ENCODE data around the gene AGAP1. TPM values are rescaled to one million over a fixed set of nuclear protein-coding genes. Genes with fewer than 3 reads are reported as not detected.
A peak's percentile ranks its signal among the peaks of the same experiment; 100 is the strongest.
"Not testable (repeated sequence)": the region's sequence is repeated elsewhere in the genome, so short reads cannot be mapped to it uniquely, and the experiment has no call there.

Gene AGAP1
- total RNA-seq, 1 donor from 2014 or later, result 46.3 TPM

DNA sequence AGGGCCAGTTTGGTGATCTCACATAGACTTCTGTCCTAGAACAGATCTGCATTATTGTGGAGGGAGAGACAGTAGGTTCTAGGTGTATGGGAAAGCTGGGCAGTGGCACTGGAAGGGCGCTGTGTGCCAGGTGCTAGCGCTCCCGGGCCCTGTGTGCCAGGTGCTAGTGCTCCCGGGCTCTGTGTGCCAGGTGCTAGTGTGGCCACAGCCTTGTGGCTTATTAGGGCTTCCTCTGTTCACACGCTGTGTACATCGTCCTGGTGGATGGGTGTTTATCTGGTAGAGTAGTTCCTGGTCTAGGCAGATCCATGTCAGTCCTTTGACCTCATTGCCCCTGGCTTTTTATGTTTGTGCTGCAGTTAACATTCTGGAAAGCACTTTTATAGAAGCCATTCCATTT is 263.4 kb downstream of the AGAP1 start:
- Mint-ChIP-seq H3K9me3 (no peaks in the 10 kb centered on the region), H3K36me3 (peaks cover 11% of the 10 kb centered on the region), H3K27me3 (no peaks in the 10 kb centered on the region), H3K4me3 (no peak overlapping the region), H3K27ac (no peak overlapping the region), H3K4me1 (ENCODE audit: unreplicated experiment) (peaks cover 23% of the 10 kb centered on the region)
- no peak for DNase-seq (ENCODE audit: extremely low spot score, unreplicated experiment)
- TF ChIP-seq, protein P1, sequence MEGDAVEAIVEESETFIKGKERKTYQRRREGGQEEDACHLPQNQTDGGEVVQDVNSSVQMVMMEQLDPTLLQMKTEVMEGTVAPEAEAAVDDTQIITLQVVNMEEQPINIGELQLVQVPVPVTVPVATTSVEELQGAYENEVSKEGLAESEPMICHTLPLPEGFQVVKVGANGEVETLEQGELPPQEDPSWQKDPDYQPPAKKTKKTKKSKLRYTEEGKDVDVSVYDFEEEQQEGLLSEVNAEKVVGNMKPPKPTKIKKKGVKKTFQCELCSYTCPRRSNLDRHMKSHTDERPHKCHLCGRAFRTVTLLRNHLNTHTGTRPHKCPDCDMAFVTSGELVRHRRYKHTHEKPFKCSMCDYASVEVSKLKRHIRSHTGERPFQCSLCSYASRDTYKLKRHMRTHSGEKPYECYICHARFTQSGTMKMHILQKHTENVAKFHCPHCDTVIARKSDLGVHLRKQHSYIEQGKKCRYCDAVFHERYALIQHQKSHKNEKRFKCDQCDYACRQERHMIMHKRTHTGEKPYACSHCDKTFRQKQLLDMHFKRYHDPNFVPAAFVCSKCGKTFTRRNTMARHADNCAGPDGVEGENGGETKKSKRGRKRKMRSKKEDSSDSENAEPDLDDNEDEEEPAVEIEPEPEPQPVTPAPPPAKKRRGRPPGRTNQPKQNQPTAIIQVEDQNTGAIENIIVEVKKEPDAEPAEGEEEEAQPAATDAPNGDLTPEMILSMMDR (conservative IDR thresholded peaks at IDR 0.05), result no peak

DNA sequence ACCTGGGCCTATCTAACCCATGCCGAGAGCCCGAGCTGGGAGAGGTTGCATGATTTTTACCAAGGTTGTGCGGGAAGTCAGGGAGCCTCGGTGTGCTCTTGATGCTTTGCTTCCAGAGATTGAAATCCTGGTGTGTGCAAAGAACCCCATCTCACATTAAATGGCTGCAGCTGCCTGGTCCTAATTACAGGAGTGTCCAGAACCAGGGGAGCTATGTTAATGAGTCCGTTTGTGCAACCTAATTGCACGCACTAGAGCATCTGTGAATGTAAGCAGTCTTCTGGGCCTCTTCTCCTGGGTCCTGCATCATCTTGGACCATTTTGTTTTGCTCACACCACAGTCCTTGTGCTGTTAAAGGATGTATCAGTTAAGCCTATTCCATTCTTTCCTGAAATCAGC is 263.8 kb downstream of the AGAP1 start:
- H3K9me3 Mint-ChIP-seq, result no peaks in the 10 kb centered on the region
- TF ChIP-seq, protein P1 (conservative IDR thresholded peaks at IDR 0.05), result no peak
- peaks cover 23% of the 10 kb centered on the region for H3K4me1 Mint-ChIP-seq (ENCODE audit: unreplicated experiment)
- H3K4me3 Mint-ChIP-seq, result no peak overlapping the region
- H3K36me3 Mint-ChIP-seq, result peaks cover 11% of the 10 kb centered on the region
- no peaks in the 10 kb centered on the region for H3K27me3 Mint-ChIP-seq
- no peak for DNase-seq (ENCODE audit: extremely low spot score, unreplicated experiment)
- no peak overlapping the region for H3K27ac Mint-ChIP-seq

DNA sequence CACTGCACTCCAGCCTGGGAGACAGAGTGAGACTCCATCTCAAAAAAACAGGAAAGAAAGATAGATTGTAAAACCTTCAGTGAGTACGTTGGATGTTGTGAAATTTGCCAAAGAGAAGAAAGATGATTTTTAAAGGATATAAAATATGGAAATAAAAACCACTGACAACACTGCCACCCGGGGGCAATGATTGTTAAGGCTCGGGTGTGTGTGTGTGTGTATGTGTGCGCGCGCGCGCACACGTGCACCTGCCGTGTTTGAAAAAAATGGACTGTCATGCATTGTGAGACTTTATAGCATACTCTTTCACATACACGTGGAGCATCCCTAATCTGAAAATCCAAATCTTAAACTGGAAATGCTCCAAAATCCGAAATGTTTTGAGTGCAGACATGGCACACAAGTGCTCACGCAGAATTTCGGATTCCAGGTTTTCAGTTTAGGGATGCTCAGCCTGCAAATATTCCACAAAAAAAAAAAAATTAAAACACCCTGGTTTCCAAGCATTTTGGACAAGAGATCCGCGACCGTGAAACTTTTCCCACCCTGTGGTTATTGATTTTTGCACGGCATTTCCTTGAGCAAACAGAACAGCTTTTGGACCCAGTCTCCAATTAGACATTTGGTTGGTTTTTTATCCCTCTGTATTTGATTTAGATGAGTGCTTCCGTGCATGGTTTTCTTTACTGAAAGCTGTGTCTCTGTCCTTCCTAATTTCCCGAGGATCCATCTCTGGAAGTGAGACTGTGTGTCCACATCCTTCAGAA is 269.2 kb downstream of the AGAP1 start:
- Mint-ChIP-seq H3K4me3 (no peak overlapping the region), H3K9me3 (no peaks in the 10 kb centered on the region), H3K27ac (no peak overlapping the region), H3K27me3 (no peaks in the 10 kb centered on the region), H3K36me3 (peaks cover 7% of the 10 kb centered on the region), H3K4me1 (ENCODE audit: unreplicated experiment) (peaks cover 5% of the 10 kb centered on the region)
- DNase-seq (ENCODE audit: extremely low spot score, unreplicated experiment), result no peak
- TF ChIP-seq, protein P1 (conservative IDR thresholded peaks at IDR 0.05), result peak; percentile 22

DNA sequence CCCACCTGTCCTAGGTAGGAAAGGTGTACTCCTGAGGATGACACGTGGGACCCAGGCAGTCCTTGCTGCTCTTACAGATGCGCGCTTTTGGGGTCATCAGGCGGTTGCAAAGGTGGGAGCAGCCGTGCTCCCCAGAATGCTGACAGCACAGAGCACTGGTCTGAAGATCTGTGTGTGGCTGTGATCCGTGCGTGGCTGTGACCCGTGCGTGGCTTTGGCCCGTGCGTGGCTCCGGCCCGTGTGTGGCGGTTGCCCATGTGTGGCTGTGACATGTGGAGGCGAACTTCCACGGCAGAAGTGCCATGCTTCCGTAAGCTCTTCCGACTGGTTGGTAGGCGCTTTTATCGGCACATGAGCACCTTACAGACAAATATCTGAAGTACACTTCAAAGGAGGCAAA is 270.0 kb downstream of the AGAP1 start:
- peaks cover 5% of the 10 kb centered on the region for H3K4me1 Mint-ChIP-seq (ENCODE audit: unreplicated experiment)
- H3K9me3 Mint-ChIP-seq, result no peaks in the 10 kb centered on the region
- no peak overlapping the region for H3K4me3 Mint-ChIP-seq
- no peak for DNase-seq (ENCODE audit: extremely low spot score, unreplicated experiment)
- no peaks in the 10 kb centered on the region for H3K27me3 Mint-ChIP-seq
- H3K36me3 Mint-ChIP-seq, result peaks cover 6% of the 10 kb centered on the region
- H3K27ac Mint-ChIP-seq, result no peak overlapping the region
- TF ChIP-seq, protein P1 (conservative IDR thresholded peaks at IDR 0.05), result no peak

DNA sequence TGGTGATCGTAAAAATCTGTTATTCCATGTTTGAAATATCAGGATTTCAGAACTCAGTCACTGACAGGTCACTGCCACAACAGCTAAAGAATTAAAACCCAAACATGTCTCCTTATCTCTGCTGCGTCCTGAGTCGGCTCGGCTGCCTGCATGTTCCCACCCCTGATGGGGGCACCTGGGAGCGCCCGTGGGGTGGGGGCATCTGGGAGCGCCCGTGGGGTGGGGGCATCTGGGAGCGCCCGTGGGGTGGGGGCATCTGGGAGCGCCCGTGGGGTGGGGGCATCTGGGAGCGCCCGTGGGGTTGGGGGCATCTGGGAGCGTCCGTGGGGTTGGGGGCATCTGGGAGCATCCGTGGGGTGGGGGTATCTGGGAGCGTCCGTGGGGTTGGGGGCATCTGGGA is 270.6 kb downstream of the AGAP1 start:
- not testable (repeated sequence) for H3K36me3 Mint-ChIP-seq; H3K4me1 Mint-ChIP-seq (ENCODE audit: unreplicated experiment); DNase-seq (ENCODE audit: extremely low spot score, unreplicated experiment); H3K27me3 Mint-ChIP-seq; H3K4me3 Mint-ChIP-seq; H3K27ac Mint-ChIP-seq; H3K9me3 Mint-ChIP-seq

DNA sequence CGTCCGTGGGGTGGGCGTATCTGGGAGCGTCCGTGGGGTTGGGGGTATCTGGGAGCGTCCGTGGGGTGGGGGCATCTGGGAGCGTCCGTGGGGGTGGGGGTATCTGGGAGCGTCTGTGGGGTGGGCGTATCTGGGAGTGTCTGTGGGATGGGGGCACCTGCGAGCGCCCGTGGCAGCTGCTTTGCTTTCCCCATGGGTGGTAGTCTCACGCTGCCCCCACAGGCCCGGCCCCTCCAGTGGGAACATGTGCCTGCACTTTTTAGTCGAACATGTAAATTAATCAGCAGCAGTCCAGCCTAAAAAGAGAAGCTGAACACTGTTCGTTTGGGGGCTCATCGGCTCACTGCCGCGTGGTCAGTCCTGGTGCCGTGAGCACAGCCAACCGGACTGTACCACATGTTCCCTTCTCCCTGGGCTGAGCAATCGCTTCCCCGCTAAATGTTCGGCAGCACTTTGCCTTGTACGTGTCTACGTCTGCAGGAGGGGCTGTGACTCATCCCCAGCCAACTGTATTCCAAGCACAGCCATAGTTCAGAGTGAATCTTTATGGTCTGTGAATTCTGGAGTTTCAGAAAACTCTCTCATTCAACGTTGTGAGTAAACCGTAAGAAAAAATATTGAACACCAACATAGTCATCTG is 271.5 kb downstream of the AGAP1 start:
- no peak for DNase-seq (ENCODE audit: extremely low spot score, unreplicated experiment)
- H3K4me1 Mint-ChIP-seq (ENCODE audit: unreplicated experiment), result peaks cover 5% of the 10 kb centered on the region
- TF ChIP-seq, protein P1 (conservative IDR thresholded peaks at IDR 0.05), result no peak
- no peaks in the 10 kb centered on the region for H3K9me3 Mint-ChIP-seq
- H3K27ac Mint-ChIP-seq, result peak overlapping the region; percentile 21
- H3K36me3 Mint-ChIP-seq, result peaks cover 6% of the 10 kb centered on the region
- H3K4me3 Mint-ChIP-seq, result no peak overlapping the region
- no peaks in the 10 kb centered on the region for H3K27me3 Mint-ChIP-seq

Measured in type B pancreatic cell (in vitro differentiated cells).